ENCODE measurements around the gene CPSF4L.

Gene CPSF4L

GRCh38 chr17:73208139-73208827 lies 53.4 kb downstream of the CPSF4L start:
- Histone ChIP-seq H3K27me3 (ENCODE audit: control insufficient read depth, insufficient read depth, low read length) (no peaks in the 10 kb centered on the region), H3K9ac (ENCODE audit: low read depth, low read length) (no peak overlapping the region), H3K36me3 (ENCODE audit: insufficient read depth, low read length) (peaks cover 67% of the 10 kb centered on the region), H3K9me3 (replicated peaks; ENCODE audit: low read length) (no peaks in the 10 kb centered on the region), H3K4me2 (ENCODE audit: low read length) (no peak overlapping the region), H3K4me1 (ENCODE audit: control insufficient read depth, insufficient read depth, low read length) (peaks cover 2% of the 10 kb centered on the region), H3K4me3 (ENCODE audit: low read length) (no peak overlapping the region)

- no peak overlapping the region for H3K9ac ChIP-seq (ENCODE audit: low read depth, low read length)
- H3K36me3 ChIP-seq (ENCODE audit: insufficient read depth, low read length): peaks cover 87% of the 10 kb centered on the region
- H3K9me3 ChIP-seq (replicated peaks; ENCODE audit: low read length): no peaks in the 10 kb centered on the region
- no peaks in the 10 kb centered on the region for H3K27me3 ChIP-seq (ENCODE audit: control insufficient read depth, insufficient read depth, low read length)
- H3K4me1 ChIP-seq (ENCODE audit: control insufficient read depth, insufficient read depth, low read length): peaks cover 6% of the 10 kb centered on the region
- H3K4me3 ChIP-seq (ENCODE audit: low read length): no peak overlapping the region
- H3K4me2 ChIP-seq (ENCODE audit: low read length): no peak overlapping the region
These were observed 56.2 kb downstream of the CPSF4L start for GRCh38 chr17:73205459-73205961.

GRCh38 chr17:73203788-73204479 lies 57.7 kb downstream of the CPSF4L start:
- Histone ChIP-seq H3K4me1 (ENCODE audit: control insufficient read depth, insufficient read depth, low read length) (peaks cover 6% of the 10 kb centered on the region), H3K9me3 (replicated peaks; ENCODE audit: low read length) (no peaks in the 10 kb centered on the region), H3K27me3 (ENCODE audit: control insufficient read depth, insufficient read depth, low read length) (no peaks in the 10 kb centered on the region), H3K36me3 (ENCODE audit: insufficient read depth, low read length) (peaks cover 92% of the 10 kb centered on the region), H3K4me3 (ENCODE audit: low read length) (no peak overlapping the region), H3K4me2 (ENCODE audit: low read length) (no peak overlapping the region), H3K9ac (ENCODE audit: low read depth, low read length) (no peak overlapping the region)

- Histone ChIP-seq H3K4me2 (ENCODE audit: low read length) (no peak overlapping the region), H3K27me3 (ENCODE audit: control insufficient read depth, insufficient read depth, low read length) (no peaks in the 10 kb centered on the region), H3K9me3 (replicated peaks; ENCODE audit: low read length) (no peaks in the 10 kb centered on the region), H3K4me1 (ENCODE audit: control insufficient read depth, insufficient read depth, low read length) (peaks cover 6% of the 10 kb centered on the region), H3K9ac (ENCODE audit: low read depth, low read length) (no peak overlapping the region), H3K4me3 (ENCODE audit: low read length) (no peak overlapping the region), H3K36me3 (ENCODE audit: insufficient read depth, low read length) (peaks cover 92% of the 10 kb centered on the region)
These were observed 58.4 kb downstream of the CPSF4L start for GRCh38 chr17:73203135-73203787.

GRCh38 chr17:73201215-73202069 lies 60.2 kb downstream of the CPSF4L start:
- no peaks in the 10 kb centered on the region for H3K9me3 ChIP-seq (replicated peaks; ENCODE audit: low read length)
- peaks cover 6% of the 10 kb centered on the region for H3K4me1 ChIP-seq (ENCODE audit: control insufficient read depth, insufficient read depth, low read length)
- H3K36me3 ChIP-seq (ENCODE audit: insufficient read depth, low read length): peaks cover 94% of the 10 kb centered on the region
- H3K27me3 ChIP-seq (ENCODE audit: control insufficient read depth, insufficient read depth, low read length): no peaks in the 10 kb centered on the region
- H3K4me3 ChIP-seq (ENCODE audit: low read length): no peak overlapping the region
- no peak overlapping the region for H3K4me2 ChIP-seq (ENCODE audit: low read length)
- H3K9ac ChIP-seq (ENCODE audit: low read depth, low read length): no peak overlapping the region

GRCh38 chr17:73200476-73200875 lies 61.2 kb downstream of the CPSF4L start:
- no peaks in the 10 kb centered on the region for H3K9me3 ChIP-seq (replicated peaks; ENCODE audit: low read length)
- H3K36me3 ChIP-seq (ENCODE audit: insufficient read depth, low read length): peaks cover 86% of the 10 kb centered on the region
- H3K4me1 ChIP-seq (ENCODE audit: control insufficient read depth, insufficient read depth, low read length): peaks cover 6% of the 10 kb centered on the region
- H3K4me3 ChIP-seq (ENCODE audit: low read length): no peak overlapping the region
- H3K9ac ChIP-seq (ENCODE audit: low read depth, low read length): no peak overlapping the region
- no peaks in the 10 kb centered on the region for H3K27me3 ChIP-seq (ENCODE audit: control insufficient read depth, insufficient read depth, low read length)
- H3K4me2 ChIP-seq (ENCODE audit: low read length): no peak overlapping the region

- H3K4me3 ChIP-seq (ENCODE audit: low read length): no peak overlapping the region
- no peak overlapping the region for H3K4me2 ChIP-seq (ENCODE audit: low read length)
- peaks cover 11% of the 10 kb centered on the region for H3K4me1 ChIP-seq (ENCODE audit: control insufficient read depth, insufficient read depth, low read length)
- no peaks in the 10 kb centered on the region for H3K9me3 ChIP-seq (replicated peaks; ENCODE audit: low read length)
- H3K9ac ChIP-seq (ENCODE audit: low read depth, low read length): no peak overlapping the region
- H3K27me3 ChIP-seq (ENCODE audit: control insufficient read depth, insufficient read depth, low read length): no peaks in the 10 kb centered on the region
- H3K36me3 ChIP-seq (ENCODE audit: insufficient read depth, low read length): peaks cover 81% of the 10 kb centered on the region
These were observed 61.8 kb downstream of the CPSF4L start for GRCh38 chr17:73199751-73200317.

GRCh38 chr17:73198930-73199260 lies 62.8 kb downstream of the CPSF4L start:
- Histone ChIP-seq H3K9ac (ENCODE audit: low read depth, low read length) (no peak overlapping the region), H3K4me2 (ENCODE audit: low read length) (no peak overlapping the region), H3K4me1 (ENCODE audit: control insufficient read depth, insufficient read depth, low read length) (peaks cover 15% of the 10 kb centered on the region), H3K9me3 (replicated peaks; ENCODE audit: low read length) (no peaks in the 10 kb centered on the region), H3K27me3 (ENCODE audit: control insufficient read depth, insufficient read depth, low read length) (no peaks in the 10 kb centered on the region), H3K4me3 (ENCODE audit: low read length) (no peak overlapping the region), H3K36me3 (ENCODE audit: insufficient read depth, low read length) (peaks cover 74% of the 10 kb centered on the region)
